GM20000 (cell line): ENCODE data around the gene DENND4B.

Source experiments
- DNase-seq: peaks from one replicate; pipeline ENCODE4 v3.0.0; 2012; ENCODE audit warnings: low spot score
- TF ChIP-seq, protein P1 (sequence below): IDR thresholded peaks from 2 replicates; pipeline ENCODE4 v1.5.1; 2012; ENCODE audit warnings: mild to moderate bottlenecking, control low read depth; ENCODE audit errors: extremely low read depth, missing control alignments

The DENND4B gene

DNA sequence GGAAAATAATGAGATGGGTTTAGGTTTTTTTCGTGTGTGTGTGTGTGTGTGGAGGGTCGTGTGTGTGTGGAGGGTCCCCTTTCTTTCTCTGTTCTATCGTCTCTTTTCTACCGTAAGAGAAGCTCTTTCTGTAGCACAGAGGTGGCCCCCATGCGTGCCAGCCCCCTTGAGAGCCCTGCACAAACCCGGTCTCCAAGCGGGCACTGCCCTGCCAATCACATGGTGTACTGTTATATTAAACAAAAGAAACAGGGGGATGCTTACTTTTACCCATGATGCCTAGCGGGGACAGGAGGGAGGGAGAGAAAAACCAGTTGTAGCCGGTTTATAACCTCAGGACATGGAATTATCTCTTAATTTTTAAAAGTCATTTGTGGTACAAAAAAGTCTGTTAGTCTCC is 64.8 kb downstream of the DENND4B start:
- TF ChIP-seq, protein P1, sequence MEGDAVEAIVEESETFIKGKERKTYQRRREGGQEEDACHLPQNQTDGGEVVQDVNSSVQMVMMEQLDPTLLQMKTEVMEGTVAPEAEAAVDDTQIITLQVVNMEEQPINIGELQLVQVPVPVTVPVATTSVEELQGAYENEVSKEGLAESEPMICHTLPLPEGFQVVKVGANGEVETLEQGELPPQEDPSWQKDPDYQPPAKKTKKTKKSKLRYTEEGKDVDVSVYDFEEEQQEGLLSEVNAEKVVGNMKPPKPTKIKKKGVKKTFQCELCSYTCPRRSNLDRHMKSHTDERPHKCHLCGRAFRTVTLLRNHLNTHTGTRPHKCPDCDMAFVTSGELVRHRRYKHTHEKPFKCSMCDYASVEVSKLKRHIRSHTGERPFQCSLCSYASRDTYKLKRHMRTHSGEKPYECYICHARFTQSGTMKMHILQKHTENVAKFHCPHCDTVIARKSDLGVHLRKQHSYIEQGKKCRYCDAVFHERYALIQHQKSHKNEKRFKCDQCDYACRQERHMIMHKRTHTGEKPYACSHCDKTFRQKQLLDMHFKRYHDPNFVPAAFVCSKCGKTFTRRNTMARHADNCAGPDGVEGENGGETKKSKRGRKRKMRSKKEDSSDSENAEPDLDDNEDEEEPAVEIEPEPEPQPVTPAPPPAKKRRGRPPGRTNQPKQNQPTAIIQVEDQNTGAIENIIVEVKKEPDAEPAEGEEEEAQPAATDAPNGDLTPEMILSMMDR: no peak
- DNase-seq: no peak

DNA sequence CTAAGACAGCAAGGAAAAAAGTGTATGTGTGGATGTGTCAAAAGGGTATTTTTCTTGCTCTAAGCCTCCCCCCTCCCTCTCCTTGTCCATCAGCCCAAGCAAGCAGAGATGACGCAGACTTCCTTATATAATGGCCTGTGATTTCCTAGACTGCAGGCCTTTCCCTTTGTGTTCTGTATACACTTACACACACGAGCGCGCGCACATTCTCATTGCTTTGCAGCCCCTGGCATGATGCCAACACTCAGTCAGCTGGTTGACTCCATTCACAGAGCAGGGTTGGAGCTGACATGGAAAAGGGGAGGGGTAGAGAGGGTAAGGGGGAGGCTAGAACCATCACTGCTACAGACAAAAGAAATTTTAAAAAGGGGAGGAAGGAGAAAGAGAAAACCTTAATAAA is 65.6 kb downstream of the DENND4B start:
- DNase-seq: no peak
- TF ChIP-seq, protein P1: no peak

DNA sequence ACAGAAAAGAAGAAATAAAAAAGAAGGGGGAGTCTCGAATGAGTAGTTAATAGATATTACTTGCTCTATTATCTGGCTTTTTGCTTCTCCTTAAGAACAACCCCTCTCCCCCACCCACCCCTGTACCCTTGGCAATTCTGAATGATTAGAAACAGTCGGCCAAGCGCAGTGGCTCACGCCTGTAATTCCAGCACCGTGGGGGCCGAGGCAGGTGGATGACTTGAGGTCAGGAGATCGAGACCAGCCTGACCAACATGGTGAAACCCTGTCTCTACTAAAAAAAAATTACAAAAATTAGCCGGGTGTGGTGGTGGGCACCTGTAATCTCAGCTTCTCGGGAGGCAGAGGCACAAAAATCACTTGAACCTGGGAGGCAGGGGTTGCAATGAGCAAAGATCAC is 66.5 kb downstream of the DENND4B start:
- TF ChIP-seq, protein P1: no peak
- DNase-seq: no peak
